H1 (cell line): ENCODE results near the gene CDKL5. TPM values are rescaled to one million over a fixed set of nuclear protein-coding genes. Genes with fewer than 3 reads are reported as not detected.

Experiments
- CTCF ChIA-PET: fragments of 300-600 bp; sonication (Branson Sonifier 250); formaldehyde crosslinking; loops from one replicate; lab custom pipeline; 2021; ENCODE audit not compliant: partially characterized antibody; lab: Charles Lee
- POLR2A ChIA-PET: fragments of 300-600 bp; sonication (Branson Sonifier 250); formaldehyde crosslinking; loops from one replicate; lab custom pipeline; 2021; ENCODE audit warnings: inconsistent platforms; ENCODE audit not compliant: partially characterized antibody; lab: Charles Lee
- DNase-seq, 2 experiments: peaks; one replicate each; pipeline versions ENCODE4 v3.0.0 to v3.0.0-alpha.2; 2010 to 2022; ENCODE audit warnings: low spot score in 2 of 2, low read depth in 1 of 2, mixed read lengths in 1 of 2
- FAIRE-seq: peaks from 2 replicates; lab custom pipeline; 2011; peaks lifted over from hg19 to GRCh38; lab: Jason Lieb, UNC
- H2AFZ ChIP-seq: 2 replicates; pipeline ENCODE4 v1.8.1; 2012; ENCODE audit warnings: low read length, inconsistent platforms
- H2AK5ac ChIP-seq: 2 replicates; pipeline ENCODE4 v1.6.1; 2013; ENCODE audit warnings: low read depth, low read length
- H2BK120ac ChIP-seq: replicated peaks from 2 replicates; pipeline ENCODE3; 2013; ENCODE audit warnings: low read depth, low read length, inconsistent platforms
- H2BK12ac ChIP-seq: 2 replicates; pipeline ENCODE4 v1.6.1; 2013; ENCODE audit warnings: low read depth, low read length
- H2BK15ac ChIP-seq: 2 replicates; pipeline ENCODE4 v1.6.1; 2013; ENCODE audit warnings: low read length
- H2BK20ac ChIP-seq: 2 replicates; pipeline ENCODE4 v1.6.1; 2013; ENCODE audit warnings: low read length
- H2BK5ac ChIP-seq: 2 replicates; pipeline ENCODE4 v1.6.1; 2013; ENCODE audit warnings: low read depth, low read length
- H3K14ac ChIP-seq: 2 replicates; pipeline ENCODE4 v1.6.1; 2013; ENCODE audit warnings: inconsistent platforms; ENCODE audit not compliant: insufficient read length
- H3K18ac ChIP-seq: 2 replicates; pipeline ENCODE4 v1.6.1; 2013; ENCODE audit warnings: low read length; ENCODE audit errors: extremely low read depth
- H3K23ac ChIP-seq: 2 replicates; pipeline ENCODE4 v1.6.1; 2013; ENCODE audit warnings: inconsistent platforms; ENCODE audit not compliant: insufficient read length
- H3K23me2 ChIP-seq: 2 replicates; pipeline ENCODE4 v1.6.1; 2013; ENCODE audit warnings: low read depth, low read length
- H3K27ac ChIP-seq: 2 replicates; pipeline ENCODE4 v1.6.1; 2011; ENCODE audit warnings: low read depth, low read length, inconsistent platforms
- H3K27me3 ChIP-seq, 4 experiments: replicated peaks in 1 of 4; 1 replicate in 1 of 4; 2 replicates in 3 of 4; pipeline versions ENCODE4 v1.6.1 to v1.8.1; 2011 to 2013; ENCODE audit warnings: low read length in 3 of 4, mild to moderate bottlenecking in 3 of 4, inconsistent platforms in 2 of 4, mixed read lengths in 2 of 4, moderate library complexity in 1 of 4; ENCODE audit not compliant: control insufficient read depth in 3 of 4, insufficient read depth in 3 of 4; ENCODE audit errors: extremely low read depth in 1 of 4
- H3K36me3 ChIP-seq, 4 experiments: 2 replicates each; pipeline versions ENCODE4 v1.6.1 to v1.8.1; 2011 to 2013; ENCODE audit warnings: mild to moderate bottlenecking in 4 of 4, low read length in 3 of 4, moderate library complexity in 2 of 4, control low read depth in 1 of 4, inconsistent platforms in 1 of 4; ENCODE audit not compliant: insufficient read depth in 4 of 4, control insufficient read depth in 2 of 4
- H3K4ac ChIP-seq: replicated peaks from 2 replicates; pipeline ENCODE3; 2013; ENCODE audit warnings: low read length, low read depth, mixed read lengths, inconsistent platforms; ENCODE audit not compliant: insufficient read length
- H3K4me1 ChIP-seq, 4 experiments: replicated peaks in 1 of 4; 1 replicate in 1 of 4; 2 replicates in 3 of 4; pipeline versions ENCODE4 v1.6.1 to v1.8.1; 2011 to 2013; ENCODE audit warnings: low read length in 3 of 4, inconsistent platforms in 2 of 4, mixed read lengths in 1 of 4; ENCODE audit not compliant: insufficient read depth in 4 of 4, control insufficient read depth in 3 of 4
- H3K4me2 ChIP-seq, 2 experiments: 2 replicates each; pipeline versions ENCODE4 v1.6.1 to v1.8.1; 2011 to 2013; ENCODE audit warnings: low read depth in 2 of 2, low read length in 2 of 2, control low read depth in 1 of 2, inconsistent platforms in 1 of 2, mild to moderate bottlenecking in 1 of 2; ENCODE audit not compliant: insufficient read depth in 1 of 2
- H3K4me3 ChIP-seq, 4 experiments: fragments of 200-600, 300-600 bp in 1 of 4; sonication (generic), shearing (Covaris generic), sonication (Bioruptor Twin) in 1 of 4; 2 replicates each; pipeline versions ENCODE4 v1.5.1 to v1.8.1; 2011 to 2016; ENCODE audit warnings: low read length in 4 of 4, low read depth in 3 of 4, control low read depth in 2 of 4, inconsistent platforms in 2 of 4, mild to moderate bottlenecking in 2 of 4, mixed read lengths in 1 of 4, moderate library complexity in 1 of 4; ENCODE audit not compliant: insufficient read depth in 2 of 4; ENCODE audit errors: extremely low read depth in 1 of 4
- H3K56ac ChIP-seq: replicated peaks from 2 replicates; pipeline ENCODE3; 2013; ENCODE audit warnings: low read depth, mild to moderate bottlenecking, mixed read lengths, low read length, inconsistent platforms; ENCODE audit not compliant: insufficient read length
- H3K79me1 ChIP-seq: 2 replicates; pipeline ENCODE4 v1.6.1; 2013; ENCODE audit warnings: low read depth, low read length, control low read depth
- H3K79me2 ChIP-seq, 2 experiments: 2 replicates each; pipeline versions ENCODE4 v1.6.1 to v1.8.1; 2012 to 2013; ENCODE audit warnings: low read length in 2 of 2, mild to moderate bottlenecking in 2 of 2, inconsistent platforms in 1 of 2; ENCODE audit not compliant: insufficient read depth in 2 of 2, control insufficient read depth in 1 of 2
- H3K9ac ChIP-seq, 4 experiments: replicated peaks in 1 of 4; 1 replicate in 1 of 4; 2 replicates in 3 of 4; pipeline versions ENCODE4 v1.6.1 to v1.8.1; 2011 to 2013; ENCODE audit warnings: low read depth in 3 of 4, low read length in 3 of 4, control low read depth in 2 of 4, mild to moderate bottlenecking in 2 of 4, moderate library complexity in 2 of 4, inconsistent platforms in 1 of 4; ENCODE audit errors: extremely low read depth in 1 of 4
- H3K9me3 ChIP-seq, 2 experiments: 2 replicates each; pipeline versions ENCODE4 v1.6.1 to v1.8.1; 2012 to 2013; ENCODE audit warnings: mild to moderate bottlenecking in 2 of 2, moderate library complexity in 2 of 2, control low read depth in 1 of 2, inconsistent platforms in 1 of 2, low read depth in 1 of 2, low read length in 1 of 2, mixed read lengths in 1 of 2; ENCODE audit not compliant: insufficient read depth in 2 of 2
- H4K20me1 ChIP-seq, 2 experiments: replicated peaks in 1 of 2; 2 replicates each; pipeline versions ENCODE3 to v1.8.1; 2011 to 2013; ENCODE audit warnings: inconsistent platforms in 2 of 2, low read length in 2 of 2, mild to moderate bottlenecking in 1 of 2; ENCODE audit not compliant: insufficient read depth in 2 of 2, control insufficient read depth in 1 of 2
- H4K5ac ChIP-seq: 2 replicates; pipeline ENCODE4 v1.6.1; 2013; ENCODE audit warnings: low read length, low read depth, mixed read lengths, inconsistent platforms; ENCODE audit not compliant: insufficient read length
- H4K8ac ChIP-seq: 2 replicates; pipeline ENCODE4 v1.8.0; 2013; ENCODE audit warnings: mild to moderate bottlenecking, moderate library complexity, low read length, inconsistent platforms; ENCODE audit not compliant: insufficient read depth; ENCODE audit errors: extremely low read depth
- H4K91ac ChIP-seq: replicated peaks from 2 replicates; pipeline ENCODE3; 2013; ENCODE audit warnings: low read length, mixed read lengths, inconsistent platforms; ENCODE audit not compliant: insufficient read length
- CEBPB ChIP-seq: IDR thresholded peaks from 2 replicates; pipeline ENCODE4 v1.6.1; 2012; ENCODE audit warnings: low read depth, low read length
- EP300 ChIP-seq, 2 experiments: IDR thresholded peaks; 1 replicate in 1 of 2; 2 replicates in 1 of 2; pipeline ENCODE4 v1.6.1; 2011 to 2012; ENCODE audit warnings: low read depth in 2 of 2, low read length in 2 of 2, mild to moderate bottlenecking in 2 of 2, borderline replicate concordance in 1 of 2, inconsistent platforms in 1 of 2, moderate library complexity in 1 of 2
- RAD21 ChIP-seq, 2 experiments: IDR thresholded peaks in 1 of 2; conservative IDR thresholded peaks in 1 of 2; 2 replicates each; pipeline ENCODE4 v1.6.1; 2011; ENCODE audit warnings: low read depth in 2 of 2, low read length in 2 of 2, improper control_type of control experiment in 1 of 2, inconsistent platforms in 1 of 2, mild to moderate bottlenecking in 1 of 2, moderate library complexity in 1 of 2
- SRF ChIP-seq: IDR thresholded peaks from 2 replicates; pipeline ENCODE4 v1.6.1; 2011; ENCODE audit warnings: mild to moderate bottlenecking, low read depth, low read length, moderate library complexity
- WGBS, 2 experiments: shearing (Covaris generic) in 1 of 2; methylation state at CpG; one replicate each; pipeline versions ENCODE4 v1.1.6 to v1.1.7; 2013 to 2015; ENCODE audit warnings: low lambda C conversion rate in 2 of 2, mixed read lengths in 2 of 2, inconsistent platforms in 1 of 2, low coverage in 1 of 2, missing lambda C conversion rate in 1 of 2; ENCODE audit not compliant: insufficient replicate concordance in 2 of 2, insufficient coverage in 1 of 2, insufficient read length in 1 of 2; ENCODE audit errors: extremely low coverage in 1 of 2, missing lambda C conversion rate in 1 of 2; 5-methylcytosine and 5-hydroxymethylcytosine counted together
- polyA plus RNA-seq, 7 experiments: library from polyadenylated mRNA; depleted of rRNA in 3 of 7; stranded (reverse) in 5 of 7; unstranded in 2 of 7; fragments of >200 nt in 5 of 7; fragments of 200-250 nt in 2 of 7; gene quantifications; 1 replicate in 5 of 7; 2 replicates in 1 of 7; 4 replicates in 1 of 7; pipeline versions ENCODE4 v1.2.1 to v1.2.3, GENCODE V29; 2011 to 2013; ENCODE audit warnings: missing spikeins in 2 of 7, mixed read lengths in 2 of 7
- total RNA-seq: library from RNA; stranded (reverse); fragmentation: NEBNext Ultra II Directional; extraction: Animal tissue kit (Norgen Biotek cat#: 25700); gene quantifications from 2 replicates; pipeline ENCODE4 v1.2.1, GENCODE V29; 2021
- TF ChIP-seq, protein P1 (sequence below), 3 experiments: IDR thresholded peaks; 1 replicate in 2 of 3; 2 replicates in 1 of 3; pipeline versions ENCODE4 v1.5.1 to v1.6.1; 2011; ENCODE audit warnings: low read length in 3 of 3, mild to moderate bottlenecking in 3 of 3, inconsistent platforms in 2 of 3, low read depth in 1 of 3, moderate library complexity in 1 of 3; ENCODE audit not compliant: insufficient read depth in 1 of 3; ENCODE audit errors: control extremely low read depth in 1 of 3

The CDKL5 gene
- total and polyA plus RNA-seq, 2 of the 8 experiments (the other 6 are each of a cell fraction or from before 2014, with no cell fraction given): 5.5 to 15.6 TPM

DNA sequence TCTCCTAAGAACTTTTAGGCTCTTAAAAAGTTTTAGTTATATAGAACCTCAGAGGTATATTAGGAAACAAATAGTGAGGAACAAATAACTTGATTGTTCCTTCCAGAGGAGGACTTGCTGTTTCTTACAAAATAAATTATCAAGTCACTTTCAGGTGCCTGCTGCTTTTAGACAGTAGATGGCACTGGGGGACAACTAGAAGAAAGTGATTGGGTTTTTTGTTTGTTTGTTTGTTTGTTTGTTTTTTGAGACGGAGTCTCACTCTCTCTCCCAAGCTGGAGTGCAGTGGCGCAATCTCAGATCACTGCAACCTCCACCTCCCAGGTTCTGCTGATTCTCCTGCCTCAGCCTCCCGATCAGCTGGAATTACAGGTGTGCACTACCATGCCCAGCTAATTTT lies 35.4 kb upstream of the CDKL5 start:
- no peak for FAIRE-seq
- POLR2A ChIA-PET: no interaction called here
- H4K91ac ChIP-seq: no peak overlapping the region
- no peak overlapping the region for H3K27ac ChIP-seq
- H3K14ac ChIP-seq: no peak overlapping the region
- no peak overlapping the region for H3K4ac ChIP-seq
- no peaks in the 10 kb centered on the region for H3K27me3 ChIP-seq
- H3K4me3 ChIP-seq: no peak overlapping the region
- no peak overlapping the region for H4K5ac ChIP-seq
- H3K4me2 ChIP-seq: no peak overlapping the region
- H3K79me2 ChIP-seq: no peaks in the 10 kb centered on the region
- no peak overlapping the region for H3K56ac ChIP-seq
- no peaks in the 10 kb centered on the region for H3K9me3 ChIP-seq
- CTCF ChIA-PET: interaction anchor here (0.6 to 1.8 kb wide), 8 partner anchors 15 to 945 kb away, joined by 3 to 7 read pairs (median 4); no protein-coding TSS in a partner anchor
- H2AK5ac ChIP-seq: no peak overlapping the region
- no peak overlapping the region for H3K23ac ChIP-seq
- no peak overlapping the region for H3K18ac ChIP-seq
- no peak overlapping the region for H2BK20ac ChIP-seq
- H3K23me2 ChIP-seq: no peaks in the 10 kb centered on the region
- no peak overlapping the region for H2BK120ac ChIP-seq
- TF ChIP-seq RAD21 (IDR thresholded peaks at IDR 0.05 in 1 of 2, conservative IDR thresholded peaks at IDR 0.05 in 1 of 2; ENCODE audit: low read depth in 2 of 2, low read length in 2 of 2) (peak; percentile 48 to 54), SRF (no peak), EP300 (IDR thresholded peaks at IDR 0.05; ENCODE audit: borderline replicate concordance in 1 of 2, low read depth in 2 of 2, low read length in 2 of 2) (no peak), CEBPB (0 out of 2 replicates have a peak, but pooled peaks have one; percentile 17)
- TF ChIP-seq, protein P1, sequence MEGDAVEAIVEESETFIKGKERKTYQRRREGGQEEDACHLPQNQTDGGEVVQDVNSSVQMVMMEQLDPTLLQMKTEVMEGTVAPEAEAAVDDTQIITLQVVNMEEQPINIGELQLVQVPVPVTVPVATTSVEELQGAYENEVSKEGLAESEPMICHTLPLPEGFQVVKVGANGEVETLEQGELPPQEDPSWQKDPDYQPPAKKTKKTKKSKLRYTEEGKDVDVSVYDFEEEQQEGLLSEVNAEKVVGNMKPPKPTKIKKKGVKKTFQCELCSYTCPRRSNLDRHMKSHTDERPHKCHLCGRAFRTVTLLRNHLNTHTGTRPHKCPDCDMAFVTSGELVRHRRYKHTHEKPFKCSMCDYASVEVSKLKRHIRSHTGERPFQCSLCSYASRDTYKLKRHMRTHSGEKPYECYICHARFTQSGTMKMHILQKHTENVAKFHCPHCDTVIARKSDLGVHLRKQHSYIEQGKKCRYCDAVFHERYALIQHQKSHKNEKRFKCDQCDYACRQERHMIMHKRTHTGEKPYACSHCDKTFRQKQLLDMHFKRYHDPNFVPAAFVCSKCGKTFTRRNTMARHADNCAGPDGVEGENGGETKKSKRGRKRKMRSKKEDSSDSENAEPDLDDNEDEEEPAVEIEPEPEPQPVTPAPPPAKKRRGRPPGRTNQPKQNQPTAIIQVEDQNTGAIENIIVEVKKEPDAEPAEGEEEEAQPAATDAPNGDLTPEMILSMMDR (IDR thresholded peaks at IDR 0.05; ENCODE audit: control extremely low read depth in 1 of 3, insufficient read depth in 1 of 3, low read depth in 1 of 3, low read length in 3 of 3): peak in 2 of 3 experiments; percentile 3 to 14; a peak in 2 of 4 replicates
- TF ChIP-seq, all 59 proteins: peak for 3
- Histone ChIP-seq H2BK12ac (no peak overlapping the region), H3K4me1 (no peaks in the 10 kb centered on the region), H2BK15ac (no peak overlapping the region), H4K8ac (no peak overlapping the region), H4K20me1 (no peaks in the 10 kb centered on the region), H3K36me3 (no peaks in the 10 kb centered on the region), H2BK5ac (no peak overlapping the region), H3K9ac (no peak overlapping the region), H3K79me1 (no peaks in the 10 kb centered on the region), H2AFZ (no peak overlapping the region)
- DNase-seq: no peak
- 82% methylated on average over 3 of the region's 3 CpGs; no CpG with 5 or more reads in 1 of the 2 experiments for WGBS, 2 experiments
